PC-3 (cell line): ENCODE results near the gene TRIP6. TPM values are rescaled to one million over a fixed set of nuclear protein-coding genes. Genes with fewer than 3 reads are reported as not detected.

Source experiments
- ATAC-seq: fragments of 200-7000 bp; cut with Tn5 transposase; 2 replicates; pipeline ENCODE4 v1.9.1; 2020; ENCODE audit warnings: mild to moderate bottlenecking, moderate library complexity
- BruUV-seq: library from RNA; stranded (reverse); fragments of 400-500 nt; replicated peaks from 2 replicates; lab custom pipeline; 2021; lab: Mats Ljungman, UMichigan
- CTCF ChIA-PET: fragments of 300-600 bp; sonication (Branson Sonifier 250); formaldehyde crosslinking; loops from one replicate; lab custom pipeline; 2022; ENCODE audit warnings: antibody characterized with exemption; lab: Charles Lee
- POLR2A ChIA-PET: fragments of 300-600 bp; sonication (Branson Sonifier 250); formaldehyde crosslinking; loops from one replicate; lab custom pipeline; 2022; ENCODE audit warnings: antibody characterized with exemption; ENCODE audit not compliant: unreplicated experiment; lab: Charles Lee
- DNase-seq: peaks from one replicate; pipeline ENCODE4 v3.0.0-alpha.2; 2015
- H2AFZ ChIP-seq: fragments of 300-600 bp; sonication (generic); 2 replicates; pipeline ENCODE4 v1.6.0; 2016; ENCODE audit warnings: antibody characterized with exemption, low read length
- H3F3A ChIP-seq: fragments of 300-600 bp; sonication (generic); one replicate; pipeline ENCODE4 v1.6.0; 2017; ENCODE audit warnings: antibody characterized with exemption, low read length, control low read depth, mild to moderate bottlenecking; ENCODE audit not compliant: unreplicated experiment
- H3K27ac ChIP-seq: fragments of 300-600 bp; sonication (generic); 2 replicates; pipeline ENCODE4 v1.5.1; 2016; ENCODE audit warnings: mild to moderate bottlenecking, low read length
- H3K27me3 ChIP-seq: fragments of 300-600 bp; sonication (generic); 2 replicates; pipeline ENCODE4 v1.6.1; 2016; ENCODE audit warnings: low read length, mixed read lengths
- H3K36me3 ChIP-seq: fragments of 300-600 bp; sonication (generic); 2 replicates; pipeline ENCODE4 v1.6.1; 2016; ENCODE audit warnings: low read depth, mixed run types, low read length, mixed read lengths
- H3K4me1 ChIP-seq: fragments of 300-600 bp; sonication (generic); 2 replicates; pipeline ENCODE4 v1.5.1; 2016; ENCODE audit warnings: low read length; ENCODE audit not compliant: insufficient read depth
- H3K4me2 ChIP-seq: fragments of 300-600 bp; sonication (generic); 2 replicates; pipeline ENCODE4 v1.6.0; 2016; ENCODE audit warnings: low read length
- H3K4me3 ChIP-seq: fragments of 300-600 bp; sonication (generic); 2 replicates; pipeline ENCODE4 v1.5.1; 2016; ENCODE audit warnings: mild to moderate bottlenecking, low read length, mixed read lengths
- H3K79me2 ChIP-seq: fragments of 300-600 bp; sonication (generic); 2 replicates; pipeline ENCODE4 v1.6.1; 2017; ENCODE audit warnings: low read length, mixed read lengths
- H3K9ac ChIP-seq: fragments of 300-600 bp; sonication (generic); 2 replicates; pipeline ENCODE4 v1.6.0; 2016; ENCODE audit warnings: mild to moderate bottlenecking, low read length
- H3K9me2 ChIP-seq: fragments of 300-600 bp; sonication (generic); replicated peaks from 2 replicates; pipeline ENCODE4 v1.6.1; 2016; ENCODE audit warnings: mixed run types, low read length, mixed read lengths
- H3K9me3 ChIP-seq: fragments of 300-600 bp; sonication (generic); 2 replicates; pipeline ENCODE4 v1.6.1; 2016; ENCODE audit warnings: low read length, mixed read lengths
- H4K20me1 ChIP-seq: fragments of 300-600 bp; sonication (generic); 2 replicates; pipeline ENCODE4 v1.6.1; 2016; ENCODE audit warnings: low read length, mixed read lengths
- EZH2 ChIP-seq: fragments of 300-600 bp; sonication (generic); IDR thresholded peaks from one replicate; pipeline ENCODE4 v1.6.1; 2017; ENCODE audit warnings: antibody characterized with exemption, mild to moderate bottlenecking, low read length; ENCODE audit not compliant: unreplicated experiment
- EZH2phosphoT487 ChIP-seq: fragments of 300-600 bp; sonication (generic); IDR thresholded peaks from 2 replicates; pipeline ENCODE4 v1.6.1; 2018; ENCODE audit warnings: mild to moderate bottlenecking, antibody characterized with exemption, low read length, borderline replicate concordance
- intact Hi-C: fragments of 100-400 bp; cut with micrococcal nuclease; formaldehyde crosslinking; loops from 2 replicates; pipeline ENCODE4 v1.9.0; 2023
- total RNA-seq: library from RNA; depleted of rRNA; stranded (reverse); fragments of >200 nt; gene quantifications from 2 replicates; pipeline ENCODE4 v1.2.3, GENCODE V29; 2014
- TF ChIP-seq, protein P1 (sequence below): fragments of 300-600 bp; sonication (generic); conservative IDR thresholded peaks from 2 replicates; pipeline ENCODE4 v1.5.1; 2017; ENCODE audit warnings: antibody characterized with exemption, low read depth, mild to moderate bottlenecking, low read length

Gene TRIP6
- total RNA-seq, 1 experiment from 2014 or later = 11.3 TPM

DNA sequence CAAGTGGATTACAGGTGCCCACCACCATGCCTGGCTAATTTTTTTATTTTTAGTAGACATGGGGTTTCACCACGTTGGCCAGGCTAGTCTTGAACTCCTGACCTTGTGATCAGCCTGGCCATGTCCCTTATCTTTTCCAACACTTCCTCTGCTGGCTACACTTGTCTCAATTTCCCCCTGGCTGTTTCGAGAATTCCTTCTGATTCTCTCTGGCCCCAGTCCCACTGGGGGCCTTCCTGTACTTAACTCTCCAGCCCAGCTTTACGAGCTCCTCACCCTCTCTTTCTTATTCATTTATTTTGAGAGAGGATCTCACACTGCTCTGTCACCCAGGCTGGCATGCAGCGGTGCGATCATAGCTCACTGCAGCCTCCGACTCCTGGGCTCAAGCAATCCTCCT is 48.4 kb upstream of the TRIP6 start:
- no peak for ATAC-seq
- Histone ChIP-seq H3K9me3 (no peaks in the 10 kb centered on the region), H3K4me3 (no peak overlapping the region), H3K36me3 (peaks cover 46% of the 10 kb centered on the region), H3K79me2 (peaks cover 3% of the 10 kb centered on the region; the same call in 1 of the 2 replicates), H4K20me1 (no peaks in the 10 kb centered on the region), H3K9ac (no peak overlapping the region), H2AFZ (no peak overlapping the region), H3K4me2 (no peak overlapping the region), H3K4me1 (no peaks in the 10 kb centered on the region), H3K27me3 (no peaks in the 10 kb centered on the region), H3F3A (no peaks in the 10 kb centered on the region), H3K27ac (no peak overlapping the region), H3K9me2 (no peaks in the 10 kb centered on the region)
- intact Hi-C loops = no loop called here
- BruUV-seq = no TSS peak
- TF ChIP-seq, protein P1, sequence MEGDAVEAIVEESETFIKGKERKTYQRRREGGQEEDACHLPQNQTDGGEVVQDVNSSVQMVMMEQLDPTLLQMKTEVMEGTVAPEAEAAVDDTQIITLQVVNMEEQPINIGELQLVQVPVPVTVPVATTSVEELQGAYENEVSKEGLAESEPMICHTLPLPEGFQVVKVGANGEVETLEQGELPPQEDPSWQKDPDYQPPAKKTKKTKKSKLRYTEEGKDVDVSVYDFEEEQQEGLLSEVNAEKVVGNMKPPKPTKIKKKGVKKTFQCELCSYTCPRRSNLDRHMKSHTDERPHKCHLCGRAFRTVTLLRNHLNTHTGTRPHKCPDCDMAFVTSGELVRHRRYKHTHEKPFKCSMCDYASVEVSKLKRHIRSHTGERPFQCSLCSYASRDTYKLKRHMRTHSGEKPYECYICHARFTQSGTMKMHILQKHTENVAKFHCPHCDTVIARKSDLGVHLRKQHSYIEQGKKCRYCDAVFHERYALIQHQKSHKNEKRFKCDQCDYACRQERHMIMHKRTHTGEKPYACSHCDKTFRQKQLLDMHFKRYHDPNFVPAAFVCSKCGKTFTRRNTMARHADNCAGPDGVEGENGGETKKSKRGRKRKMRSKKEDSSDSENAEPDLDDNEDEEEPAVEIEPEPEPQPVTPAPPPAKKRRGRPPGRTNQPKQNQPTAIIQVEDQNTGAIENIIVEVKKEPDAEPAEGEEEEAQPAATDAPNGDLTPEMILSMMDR = no peak
- no peak for TF ChIP-seq EZH2phosphoT487
- no peak for TF ChIP-seq EZH2
- no peak for DNase-seq
- CTCF ChIA-PET = no interaction called here
- POLR2A ChIA-PET = no interaction called here

DNA sequence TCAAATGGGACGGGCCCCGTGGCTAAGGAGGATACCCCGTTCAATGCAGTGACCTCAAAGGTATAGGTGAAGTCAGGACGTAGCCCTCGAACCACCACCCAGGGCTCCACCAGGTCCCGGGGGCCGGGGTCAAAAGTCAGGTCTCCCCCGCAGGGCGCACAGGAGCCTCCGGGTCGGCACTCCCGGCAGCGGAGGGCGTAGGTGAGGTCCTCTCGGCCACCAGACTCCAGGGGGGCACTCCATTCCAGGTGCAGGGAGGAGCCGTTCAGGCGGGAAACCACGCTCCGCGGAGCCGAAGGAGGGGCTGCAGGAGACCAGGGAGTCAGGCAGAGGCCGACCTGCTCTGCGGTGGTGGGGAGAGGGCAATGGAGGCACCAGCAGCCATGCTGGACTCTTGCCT is 47.6 kb upstream of the TRIP6 start:
- DNase-seq (no peak), ATAC-seq (no peak)
- H3K4me3 ChIP-seq = no peak overlapping the region
- POLR2A ChIA-PET = no interaction called here
- peaks cover 1% of the 10 kb centered on the region; the same call in 1 of the 2 replicates for H4K20me1 ChIP-seq
- no peak overlapping the region for H3K9ac ChIP-seq
- TF ChIP-seq EZH2phosphoT487 (no peak), EZH2 (no peak)
- TF ChIP-seq, protein P1 = no peak
- H3K36me3 ChIP-seq = peaks cover 40% of the 10 kb centered on the region
- no peaks in the 10 kb centered on the region for H3K27me3 ChIP-seq
- peaks cover 11% of the 10 kb centered on the region for H3K79me2 ChIP-seq
- H2AFZ ChIP-seq = no peak overlapping the region
- BruUV-seq = no TSS peak
- intact Hi-C loops = no loop called here
- H3K9me3 ChIP-seq = no peaks in the 10 kb centered on the region
- no peak overlapping the region for H3K4me2 ChIP-seq
- H3K4me1 ChIP-seq = peaks cover under 1% of the 10 kb centered on the region; the same call in 1 of the 2 replicates
- no peaks in the 10 kb centered on the region for H3F3A ChIP-seq
- H3K9me2 ChIP-seq = no peaks in the 10 kb centered on the region
- CTCF ChIA-PET = no interaction called here
- no peak overlapping the region for H3K27ac ChIP-seq

GRCh38 chr7:100822236-100823139 is 44.7 kb upstream of the TRIP6 start:
- no peak for TF ChIP-seq EZH2
- TF ChIP-seq, protein P1 = no peak
- peaks cover 36% of the 10 kb centered on the region for H3K79me2 ChIP-seq
- no peak overlapping the region for H3K27ac ChIP-seq
- no peaks in the 10 kb centered on the region for H3K27me3 ChIP-seq
- ChIA-PET POLR2A (no interaction called here), CTCF (no interaction called here)
- peaks cover 33% of the 10 kb centered on the region for H3K36me3 ChIP-seq
- peaks cover 5% of the 10 kb centered on the region; the same call in 1 of the 2 replicates for H4K20me1 ChIP-seq
- BruUV-seq = no TSS peak
- H3K9me2 ChIP-seq = no peaks in the 10 kb centered on the region
- H3K4me3 ChIP-seq = no peak overlapping the region
- intact Hi-C loops = no loop called here
- ATAC-seq = no peak
- H3K9me3 ChIP-seq = no peaks in the 10 kb centered on the region
- no peak overlapping the region for H2AFZ ChIP-seq
- peaks cover 5% of the 10 kb centered on the region; the same call in 1 of the 2 replicates for H3K4me1 ChIP-seq
- H3K4me2 ChIP-seq = no peak overlapping the region
- H3F3A ChIP-seq = no peaks in the 10 kb centered on the region
- no peak for DNase-seq
- no peak overlapping the region for H3K9ac ChIP-seq
